ENCODE measurements around the gene NKX1-2.

Gene NKX1-2

GRCh38 chr10:124409696-124410095, 40.1 kb downstream of the NKX1-2 start:
- no peak for TF ChIP-seq CTCF (IDR thresholded peaks at IDR 0.05; ENCODE audit: low read depth, low read length)
- no peak for DNase-seq (ENCODE audit: low read depth, low spot score)
- no peak overlapping the region for H3K4me3 ChIP-seq (ENCODE audit: low read depth, low read length)
- in situ Hi-C loops (cut with HindIII; ENCODE audit: low sequenced_read_pairs) = no loop called here

GRCh38 chr10:124408357-124408756, 41.5 kb downstream of the NKX1-2 start:
- H3K4me3 ChIP-seq (ENCODE audit: low read depth, low read length) = no peak overlapping the region
- DNase-seq (ENCODE audit: low read depth, low spot score) = no peak
- in situ Hi-C loops (cut with HindIII; ENCODE audit: low sequenced_read_pairs) = no loop called here
- no peak for TF ChIP-seq CTCF (IDR thresholded peaks at IDR 0.05; ENCODE audit: low read depth, low read length)

- DNase-seq (ENCODE audit: low read depth, low spot score) = no peak
- in situ Hi-C loops (cut with HindIII; ENCODE audit: low sequenced_read_pairs) = no loop called here
- H3K4me3 ChIP-seq (ENCODE audit: low read depth, low read length) = no peak overlapping the region
- TF ChIP-seq CTCF (IDR thresholded peaks at IDR 0.05; ENCODE audit: low read depth, low read length) = no peak
These were observed 42.4 kb downstream of the NKX1-2 start for GRCh38 chr10:124407456-124407855.

- DNase-seq (ENCODE audit: low read depth, low spot score) = peak; percentile 89
These were observed 46.3 kb downstream of the NKX1-2 start for GRCh38 chr10:124403548-124403947.

GRCh38 chr10:124402273-124402672, 47.6 kb downstream of the NKX1-2 start:
- in situ Hi-C loops (cut with HindIII; ENCODE audit: low sequenced_read_pairs) = no loop called here

More at GRCh38 chr10:124403548-124403947, 46.3 kb downstream of the NKX1-2 start:
- peak; percentile 62 for TF ChIP-seq CTCF (IDR thresholded peaks at IDR 0.05; ENCODE audit: low read depth, low read length)
- H3K4me3 ChIP-seq (ENCODE audit: low read depth, low read length) = no peak overlapping the region
- in situ Hi-C loops (cut with HindIII; ENCODE audit: low sequenced_read_pairs) = no loop called here

GRCh38 chr10:124401633-124402032, 48.2 kb downstream of the NKX1-2 start:
- H3K4me3 ChIP-seq (ENCODE audit: low read depth, low read length) = no peak overlapping the region
- DNase-seq (ENCODE audit: low read depth, low spot score) = no peak
- no peak for TF ChIP-seq CTCF (IDR thresholded peaks at IDR 0.05; ENCODE audit: low read depth, low read length)
- in situ Hi-C loops (cut with HindIII; ENCODE audit: low sequenced_read_pairs) = no loop called here

More at GRCh38 chr10:124402273-124402672, 47.6 kb downstream of the NKX1-2 start:
- no peak for TF ChIP-seq CTCF (IDR thresholded peaks at IDR 0.05; ENCODE audit: low read depth, low read length)
- DNase-seq (ENCODE audit: low read depth, low spot score) = no peak
- H3K4me3 ChIP-seq (ENCODE audit: low read depth, low read length) = no peak overlapping the region
